ENCODE data around the gene RRM1.

- TF ChIP-seq CTCF (IDR thresholded peaks at IDR 0.05; ENCODE audit: low read length), result no peak
- no peak for TF ChIP-seq EZH2 (IDR thresholded peaks at IDR 0.05; ENCODE audit: borderline replicate concordance, low read length)
Observed at GRCh38 chr11:4050138-4050537, 44.5 kb upstream of the RRM1 start.
